ENCODE measurements around the gene CDH4.

CDH4 gene

DNA sequence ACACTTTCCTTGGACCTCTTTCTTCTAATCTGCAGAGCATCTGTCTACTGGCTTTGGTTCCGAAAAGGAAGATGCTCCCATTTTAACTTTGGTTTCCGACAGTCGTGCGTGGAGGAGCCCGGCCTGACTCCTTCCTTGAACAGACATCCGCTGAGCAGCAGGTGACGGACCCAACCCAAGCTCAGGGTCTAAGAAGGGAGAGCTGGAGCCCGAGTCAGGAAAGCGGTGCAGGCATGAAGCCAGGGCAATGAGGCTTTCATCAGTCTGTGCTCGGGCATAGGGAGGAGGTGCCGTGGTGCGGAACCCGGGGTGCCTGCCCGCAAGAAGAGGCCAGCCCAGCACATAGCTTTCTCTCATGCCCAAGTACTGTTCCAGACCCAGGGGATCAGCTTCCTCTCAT is 109.4 kb downstream of the CDH4 start:
- Histone ChIP-seq H2BK12ac (ENCODE audit: low read length) (no peak overlapping the region), H3K4me1 (ENCODE audit: control insufficient read depth in 1 of 2, insufficient read depth in 2 of 2, low read length in 2 of 2) (no peaks in the 10 kb centered on the region), H3K18ac (ENCODE audit: low read length) (no peak overlapping the region), H3K27me3 (ENCODE audit: insufficient read depth, low read length) (no peaks in the 10 kb centered on the region), H3K79me2 (ENCODE audit: control insufficient read depth, insufficient read depth, low read length, poor library complexity) (no peaks in the 10 kb centered on the region), H2AFZ (ENCODE audit: insufficient read depth, low read length, poor library complexity) (no peak overlapping the region), H3K9ac (ENCODE audit: low read length) (no peak overlapping the region), H2BK120ac (ENCODE audit: insufficient read depth, low read length, poor library complexity) (no peak overlapping the region), H3K4ac (ENCODE audit: low read depth, low read length) (no peak overlapping the region), H3K79me1 (ENCODE audit: low read length) (no peaks in the 10 kb centered on the region), H2AK5ac (ENCODE audit: low read length) (no peak overlapping the region), H3K36me3 (ENCODE audit: control insufficient read depth in 1 of 2, insufficient read depth in 2 of 2, low read length in 2 of 2) (no peaks in the 10 kb centered on the region), H3K9me3 (ENCODE audit: insufficient read depth, low read depth, low read length) (peaks cover 14% of the 10 kb centered on the region), H3K4me3 (ENCODE audit: low read depth, low read length) (no peak overlapping the region), H3K14ac (ENCODE audit: low read length) (no peak overlapping the region), H3K23ac (ENCODE audit: low read length) (no peak overlapping the region), H2BK5ac (ENCODE audit: low read depth, low read length, poor library complexity) (no peak overlapping the region), H3K4me2 (ENCODE audit: low read length) (no peak overlapping the region), H4K12ac (ENCODE audit: low read depth, low read length) (no peak overlapping the region), H4K91ac (ENCODE audit: low read depth, low read length) (no peak overlapping the region), H4K8ac (ENCODE audit: low read depth, low read length) (no peak overlapping the region), H3K27ac (ENCODE audit: low read depth, low read length) (no peak overlapping the region)
- no CpG with 5 or more reads among the region's 14 CpGs for WGBS (ENCODE audit: extremely low coverage, insufficient coverage, insufficient read length)
- DNase-seq, result no peak

DNA sequence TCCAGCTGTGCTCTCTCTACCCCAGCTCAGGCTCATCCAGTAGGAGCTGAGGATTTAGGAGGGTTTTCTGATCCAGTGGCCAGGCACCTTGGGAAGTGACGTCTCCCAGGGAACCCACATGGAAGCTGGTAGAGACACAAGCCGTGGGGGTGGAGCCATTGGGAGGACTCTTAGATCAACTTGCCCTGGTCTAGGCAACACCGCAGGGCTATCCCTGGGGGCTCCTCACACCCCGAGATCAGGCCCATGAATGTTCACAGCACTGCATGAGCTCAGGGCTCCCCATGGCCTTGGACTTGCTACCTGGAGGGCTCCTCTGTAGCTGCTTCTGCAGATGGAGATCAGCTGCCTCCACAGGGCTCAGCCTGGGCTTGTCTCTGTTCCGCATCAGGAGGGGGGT is 112.1 kb downstream of the CDH4 start:
- Histone ChIP-seq H4K12ac (ENCODE audit: low read depth, low read length) (no peak overlapping the region), H2AK5ac (ENCODE audit: low read length) (no peak overlapping the region), H3K27me3 (ENCODE audit: insufficient read depth, low read length) (no peaks in the 10 kb centered on the region), H3K4ac (ENCODE audit: low read depth, low read length) (no peak overlapping the region), H3K23ac (ENCODE audit: low read length) (no peak overlapping the region), H3K27ac (ENCODE audit: low read depth, low read length) (no peak overlapping the region), H3K9me3 (ENCODE audit: insufficient read depth, low read depth, low read length) (peaks cover 17% of the 10 kb centered on the region), H2AFZ (ENCODE audit: insufficient read depth, low read length, poor library complexity) (no peak overlapping the region), H3K79me1 (ENCODE audit: low read length) (no peaks in the 10 kb centered on the region), H4K8ac (ENCODE audit: low read depth, low read length) (no peak overlapping the region), H4K91ac (ENCODE audit: low read depth, low read length) (no peak overlapping the region), H2BK120ac (ENCODE audit: insufficient read depth, low read length, poor library complexity) (no peak overlapping the region), H3K4me3 (ENCODE audit: low read depth, low read length) (no peak overlapping the region), H3K36me3 (ENCODE audit: control insufficient read depth in 1 of 2, insufficient read depth in 2 of 2, low read length in 2 of 2) (no peaks in the 10 kb centered on the region), H2BK12ac (ENCODE audit: low read length) (no peak overlapping the region), H3K9ac (ENCODE audit: low read length) (no peak overlapping the region), H3K14ac (ENCODE audit: low read length) (no peak overlapping the region), H3K4me2 (ENCODE audit: low read length) (no peak overlapping the region), H2BK5ac (ENCODE audit: low read depth, low read length, poor library complexity) (no peak overlapping the region), H3K18ac (ENCODE audit: low read length) (no peak overlapping the region), H3K4me1 (ENCODE audit: control insufficient read depth in 1 of 2, insufficient read depth in 2 of 2, low read length in 2 of 2) (no peaks in the 10 kb centered on the region), H3K79me2 (ENCODE audit: control insufficient read depth, insufficient read depth, low read length, poor library complexity) (no peaks in the 10 kb centered on the region)
- WGBS (ENCODE audit: extremely low coverage, insufficient coverage, insufficient read length), result no CpG with 5 or more reads among the region's 5 CpGs
- DNase-seq, result no peak

GRCh38 chr20:61366914-61367313 is 114.9 kb downstream of the CDH4 start:
- H3K27ac ChIP-seq (ENCODE audit: low read depth, low read length), result no peak overlapping the region
- no peak overlapping the region for H3K14ac ChIP-seq (ENCODE audit: low read length)
- H3K4me2 ChIP-seq (ENCODE audit: low read length), result no peak overlapping the region
- no peaks in the 10 kb centered on the region for H3K36me3 ChIP-seq (ENCODE audit: control insufficient read depth in 1 of 2, insufficient read depth in 2 of 2, low read length in 2 of 2)
- no peak overlapping the region for H2AFZ ChIP-seq (ENCODE audit: insufficient read depth, low read length, poor library complexity)
- no peak overlapping the region for H3K4ac ChIP-seq (ENCODE audit: low read depth, low read length)
- no peak overlapping the region for H2BK5ac ChIP-seq (ENCODE audit: low read depth, low read length, poor library complexity)
- DNase-seq, result no peak
- no peak overlapping the region for H2BK120ac ChIP-seq (ENCODE audit: insufficient read depth, low read length, poor library complexity)
- H4K8ac ChIP-seq (ENCODE audit: low read depth, low read length), result no peak overlapping the region
- no peak overlapping the region for H2BK12ac ChIP-seq (ENCODE audit: low read length)
- H4K12ac ChIP-seq (ENCODE audit: low read depth, low read length), result no peak overlapping the region
- no peak overlapping the region for H3K23ac ChIP-seq (ENCODE audit: low read length)
- H3K79me2 ChIP-seq (ENCODE audit: control insufficient read depth, insufficient read depth, low read length, poor library complexity), result no peaks in the 10 kb centered on the region
- H3K27me3 ChIP-seq (ENCODE audit: insufficient read depth, low read length), result no peaks in the 10 kb centered on the region
- peaks cover 17% of the 10 kb centered on the region for H3K9me3 ChIP-seq (ENCODE audit: insufficient read depth, low read depth, low read length)
- H3K4me1 ChIP-seq (ENCODE audit: control insufficient read depth in 1 of 2, insufficient read depth in 2 of 2, low read length in 2 of 2), result no peaks in the 10 kb centered on the region
- no peak overlapping the region for H3K9ac ChIP-seq (ENCODE audit: low read length)
- no peak overlapping the region for H4K91ac ChIP-seq (ENCODE audit: low read depth, low read length)
- WGBS (ENCODE audit: extremely low coverage, insufficient coverage, insufficient read length), result no CpG with 5 or more reads among the region's 11 CpGs
- H3K18ac ChIP-seq (ENCODE audit: low read length), result no peak overlapping the region
- no peaks in the 10 kb centered on the region for H3K79me1 ChIP-seq (ENCODE audit: low read length)
- no peak overlapping the region for H2AK5ac ChIP-seq (ENCODE audit: low read length)
- no peak overlapping the region for H3K4me3 ChIP-seq (ENCODE audit: low read depth, low read length)

- no CpG with 5 or more reads among the region's 13 CpGs for WGBS (ENCODE audit: extremely low coverage, insufficient coverage, insufficient read length)
- no peak overlapping the region for H3K4me2 ChIP-seq (ENCODE audit: low read length)
- no peak overlapping the region for H4K12ac ChIP-seq (ENCODE audit: low read depth, low read length)
- H3K4ac ChIP-seq (ENCODE audit: low read depth, low read length), result no peak overlapping the region
- no peaks in the 10 kb centered on the region for H3K4me1 ChIP-seq (ENCODE audit: control insufficient read depth in 1 of 2, insufficient read depth in 2 of 2, low read length in 2 of 2)
- no peak overlapping the region for H3K14ac ChIP-seq (ENCODE audit: low read length)
- no peak overlapping the region for H4K91ac ChIP-seq (ENCODE audit: low read depth, low read length)
- no peaks in the 10 kb centered on the region for H3K27me3 ChIP-seq (ENCODE audit: insufficient read depth, low read length)
- no peak overlapping the region for H2AK5ac ChIP-seq (ENCODE audit: low read length)
- H2BK5ac ChIP-seq (ENCODE audit: low read depth, low read length, poor library complexity), result no peak overlapping the region
- no peak for DNase-seq
- no peaks in the 10 kb centered on the region for H3K36me3 ChIP-seq (ENCODE audit: control insufficient read depth in 1 of 2, insufficient read depth in 2 of 2, low read length in 2 of 2)
- H3K9ac ChIP-seq (ENCODE audit: low read length), result no peak overlapping the region
- H2BK120ac ChIP-seq (ENCODE audit: insufficient read depth, low read length, poor library complexity), result no peak overlapping the region
- H3K4me3 ChIP-seq (ENCODE audit: low read depth, low read length), result no peak overlapping the region
- H3K27ac ChIP-seq (ENCODE audit: low read depth, low read length), result no peak overlapping the region
- no peak overlapping the region for H3K18ac ChIP-seq (ENCODE audit: low read length)
- H2BK12ac ChIP-seq (ENCODE audit: low read length), result no peak overlapping the region
- H3K79me2 ChIP-seq (ENCODE audit: control insufficient read depth, insufficient read depth, low read length, poor library complexity), result no peaks in the 10 kb centered on the region
- no peak overlapping the region for H3K23ac ChIP-seq (ENCODE audit: low read length)
- H2AFZ ChIP-seq (ENCODE audit: insufficient read depth, low read length, poor library complexity), result no peak overlapping the region
- H3K79me1 ChIP-seq (ENCODE audit: low read length), result no peaks in the 10 kb centered on the region
- H4K8ac ChIP-seq (ENCODE audit: low read depth, low read length), result no peak overlapping the region
- H3K9me3 ChIP-seq (ENCODE audit: insufficient read depth, low read depth, low read length), result peaks cover 7% of the 10 kb centered on the region
Measured at GRCh38 chr20:61369731-61370520, 117.9 kb downstream of the CDH4 start.
